ENCODE results near the gene NFKBIE. TPM values are rescaled to one million over a fixed set of nuclear protein-coding genes. Genes with fewer than 3 reads are reported as not detected.
A peak's percentile ranks its signal among the peaks of the same experiment; 100 is the strongest.

The NFKBIE gene
- total and polyA plus RNA-seq, 5 donors from 2014 or later: 3.6 to 53.8 (median 6.1) TPM

DNA sequence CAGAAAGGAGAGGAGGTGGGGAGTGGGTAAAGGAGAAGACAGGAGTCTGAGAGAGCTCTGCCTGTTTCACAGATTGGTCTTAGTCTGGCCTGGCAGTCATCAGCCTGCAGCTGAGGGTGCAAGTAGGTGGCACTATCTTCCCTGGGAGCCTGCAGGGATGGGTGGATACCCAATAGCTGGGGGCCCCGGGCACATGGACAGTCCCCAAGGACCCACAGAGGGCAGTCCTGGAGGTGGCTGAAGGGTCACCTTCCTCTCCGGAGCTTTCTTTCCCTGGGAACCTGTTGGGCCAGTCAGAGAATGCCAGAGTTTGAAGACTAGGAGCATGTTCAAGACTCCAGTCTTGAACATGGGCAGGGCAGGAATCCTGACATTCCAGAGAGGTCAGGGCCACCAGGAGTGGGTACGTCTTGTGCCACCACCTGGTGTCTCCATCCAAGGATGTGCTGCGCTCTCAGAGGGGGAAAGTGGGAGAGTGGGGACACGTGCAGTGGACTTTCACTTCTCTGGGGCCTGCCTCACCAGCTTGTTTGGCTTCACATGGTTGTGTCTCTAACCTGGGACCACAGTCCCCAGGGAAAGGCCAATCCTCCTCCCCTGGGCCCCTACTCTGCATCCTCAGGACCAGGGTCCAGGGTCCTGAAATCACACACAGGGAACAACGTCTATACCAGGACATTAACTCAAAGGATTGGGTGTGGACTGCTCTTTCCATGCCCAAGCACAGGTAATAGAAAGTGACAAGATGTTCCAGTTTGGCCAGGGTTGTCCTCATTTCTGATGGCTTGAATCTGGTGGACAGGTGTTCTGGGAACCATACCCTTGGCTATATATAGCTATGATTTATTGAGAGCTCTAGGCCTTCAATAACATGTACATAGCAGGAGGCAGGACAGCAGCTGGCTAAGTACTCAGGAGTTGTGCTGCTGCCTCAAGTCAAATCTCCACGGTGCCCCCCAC is 29.8 kb upstream of the NFKBIE start:
- no peak overlapping the region for H3K4me3 ChIP-seq (ENCODE audit: low read depth, low read length)
- peaks cover 16% of the 10 kb centered on the region for H3K4me1 ChIP-seq (ENCODE audit: control insufficient read depth, insufficient read depth, low read length, poor library complexity, severe bottlenecking)
- peaks cover 70% of the 10 kb centered on the region for H3K27me3 Mint-ChIP-seq
- DNase-seq: no peak
- H3K9me3 Mint-ChIP-seq: peaks cover 0 to 2% (median 0%) of the 10 kb centered on the region in 7 donors
- peaks cover 29% of the 10 kb centered on the region for H3K27me3 ChIP-seq (ENCODE audit: control insufficient read depth, insufficient read depth, low read length)
- no peaks in the 10 kb centered on the region for H3K9me3 ChIP-seq (ENCODE audit: control insufficient read depth in 2 of 2, low read length in 2 of 2)
- no peak for ATAC-seq (ENCODE audit: low read depth in 2 of 2)
- H3K36me3 ChIP-seq (ENCODE audit: control insufficient read depth, insufficient read depth, low read length): no peaks in the 10 kb centered on the region
- H3K4me3 Mint-ChIP-seq: no peak overlapping the region
- peaks cover 0 to 17% (median 0%) of the 10 kb centered on the region in 4 donors for H3K4me1 Mint-ChIP-seq
- peak overlapping the region in 1 of 3 donors; percentile 56 for H3K27ac Mint-ChIP-seq
- H3K27ac ChIP-seq (ENCODE audit: insufficient read depth, low read length, poor library complexity, severe bottlenecking): no peak overlapping the region
- peaks cover 1% of the 10 kb centered on the region for H3K36me3 Mint-ChIP-seq

DNA sequence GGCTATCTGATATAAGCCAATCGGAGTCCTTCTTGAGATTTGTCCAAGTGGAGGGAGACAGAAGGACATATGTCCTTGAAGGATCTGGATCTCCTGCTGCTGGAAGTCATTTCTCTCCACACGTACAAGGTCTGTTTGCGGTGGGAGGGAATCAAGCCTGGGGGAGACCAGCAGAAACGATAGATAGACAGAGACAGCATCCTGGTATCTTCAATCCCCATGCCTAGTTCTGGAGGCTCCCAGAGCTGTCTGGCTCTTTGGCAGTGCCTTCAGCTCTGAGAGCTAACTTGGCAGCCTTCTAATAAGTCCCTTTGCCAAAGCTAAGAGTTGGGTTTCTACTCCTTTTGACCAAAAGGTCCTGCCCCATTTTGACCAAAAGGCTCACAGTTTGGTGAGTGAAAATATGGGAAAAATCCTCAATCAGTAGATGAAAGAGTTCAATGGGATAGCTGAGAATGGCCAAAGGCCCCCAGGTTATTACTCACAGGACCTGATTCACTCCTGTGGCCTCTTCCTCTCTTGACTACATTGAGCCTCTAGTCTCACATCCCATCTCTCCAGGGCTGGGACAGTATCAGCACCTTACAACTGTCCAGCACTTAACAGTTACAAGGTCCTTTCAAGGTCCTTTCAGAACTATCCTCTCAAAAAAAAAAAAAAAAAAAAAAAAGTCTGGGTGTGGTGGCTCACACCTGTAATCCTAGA is 27.5 kb upstream of the NFKBIE start:
- no peak overlapping the region for H3K27ac Mint-ChIP-seq
- peaks cover 69% of the 10 kb centered on the region for H3K27me3 Mint-ChIP-seq
- ATAC-seq (ENCODE audit: low read depth in 2 of 2) (no peak), DNase-seq (no peak)
- peaks cover 0 to 11% (median 0%) of the 10 kb centered on the region in 4 donors for H3K4me1 Mint-ChIP-seq
- H3K4me3 Mint-ChIP-seq: no peak overlapping the region
- H3K36me3 ChIP-seq (ENCODE audit: control insufficient read depth, insufficient read depth, low read length): no peaks in the 10 kb centered on the region
- no peaks in the 10 kb centered on the region for H3K9me3 ChIP-seq (ENCODE audit: control insufficient read depth in 2 of 2, low read length in 2 of 2)
- no peaks in the 10 kb centered on the region for H3K36me3 Mint-ChIP-seq
- H3K4me1 ChIP-seq (ENCODE audit: control insufficient read depth, insufficient read depth, low read length, poor library complexity, severe bottlenecking): peaks cover 12% of the 10 kb centered on the region
- peaks cover 0 to 2% (median 0%) of the 10 kb centered on the region in 7 donors for H3K9me3 Mint-ChIP-seq
- peaks cover 34% of the 10 kb centered on the region for H3K27me3 ChIP-seq (ENCODE audit: control insufficient read depth, insufficient read depth, low read length)
- H3K4me3 ChIP-seq (ENCODE audit: low read depth, low read length): no peak overlapping the region
- no peak overlapping the region for H3K27ac ChIP-seq (ENCODE audit: insufficient read depth, low read length, poor library complexity, severe bottlenecking)

DNA sequence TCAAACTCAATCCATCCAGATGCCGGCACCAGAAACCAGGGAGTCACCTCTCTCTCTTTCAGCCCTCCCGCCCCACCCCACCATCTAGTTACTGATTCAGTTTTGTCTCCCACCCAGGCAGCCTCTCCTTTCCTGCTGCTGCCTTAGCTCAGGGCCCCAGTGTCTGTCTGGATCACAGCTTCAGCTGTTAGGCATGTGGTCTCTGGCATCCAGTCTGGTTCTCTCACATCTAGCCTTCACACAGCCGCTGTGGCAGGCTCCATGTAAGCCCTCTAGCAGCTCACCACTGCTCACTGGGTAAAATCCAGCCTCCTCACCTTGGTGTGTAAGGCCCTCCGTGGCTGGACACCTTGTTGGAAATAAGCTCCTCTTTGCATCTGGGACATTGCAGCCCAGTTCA is 26.5 kb upstream of the NFKBIE start:
- no peak overlapping the region for H3K27ac ChIP-seq (ENCODE audit: insufficient read depth, low read length, poor library complexity, severe bottlenecking)
- DNase-seq (no peak), ATAC-seq (ENCODE audit: low read depth in 2 of 2) (no peak)
- peaks cover 0 to 4% (median 0%) of the 10 kb centered on the region in 7 donors for H3K9me3 Mint-ChIP-seq
- no peak overlapping the region for H3K27ac Mint-ChIP-seq
- H3K36me3 ChIP-seq (ENCODE audit: control insufficient read depth, insufficient read depth, low read length): no peaks in the 10 kb centered on the region
- H3K27me3 Mint-ChIP-seq: peaks cover 76% of the 10 kb centered on the region
- H3K4me1 ChIP-seq (ENCODE audit: control insufficient read depth, insufficient read depth, low read length, poor library complexity, severe bottlenecking): peaks cover 3% of the 10 kb centered on the region
- peaks cover 34% of the 10 kb centered on the region for H3K27me3 ChIP-seq (ENCODE audit: control insufficient read depth, insufficient read depth, low read length)
- H3K4me3 Mint-ChIP-seq: no peak overlapping the region
- peaks cover 0 to 5% (median 0%) of the 10 kb centered on the region in 4 donors for H3K4me1 Mint-ChIP-seq
- no peaks in the 10 kb centered on the region for H3K9me3 ChIP-seq (ENCODE audit: control insufficient read depth in 2 of 2, low read length in 2 of 2)
- H3K4me3 ChIP-seq (ENCODE audit: low read depth, low read length): no peak overlapping the region
- H3K36me3 Mint-ChIP-seq: peaks cover 2% of the 10 kb centered on the region

DNA sequence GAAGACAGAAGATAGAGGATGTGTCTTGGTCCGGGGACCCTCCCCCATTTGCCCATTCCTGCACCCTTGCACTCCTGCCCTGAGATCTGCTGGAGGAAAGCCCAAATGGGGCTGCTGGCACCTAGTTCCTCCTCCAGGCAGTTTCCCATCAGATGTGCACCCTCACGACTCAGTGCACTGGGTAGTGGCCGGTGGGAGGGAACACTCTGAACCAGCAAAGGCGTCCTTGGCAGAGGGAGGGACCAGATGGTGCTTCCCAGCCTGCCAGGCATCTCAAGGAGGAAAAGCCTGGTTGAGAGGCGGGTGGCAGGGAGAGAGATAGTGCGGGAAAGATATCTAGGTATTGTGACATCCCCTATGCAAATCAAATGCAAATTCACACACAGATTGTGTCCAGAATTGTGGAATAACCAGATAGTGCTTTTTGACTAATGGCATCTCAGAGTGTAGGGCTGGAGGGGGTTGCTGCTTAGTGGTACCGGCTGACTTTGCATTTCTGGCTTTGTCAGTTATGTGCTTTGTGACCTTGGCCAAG is 24.4 kb upstream of the NFKBIE start:
- Histone ChIP-seq H3K9me3 (ENCODE audit: control insufficient read depth in 2 of 2, low read length in 2 of 2) (no peaks in the 10 kb centered on the region), H3K4me1 (ENCODE audit: control insufficient read depth, insufficient read depth, low read length, poor library complexity, severe bottlenecking) (no peaks in the 10 kb centered on the region), H3K27me3 (ENCODE audit: control insufficient read depth, insufficient read depth, low read length) (peaks cover 16% of the 10 kb centered on the region), H3K36me3 (ENCODE audit: control insufficient read depth, insufficient read depth, low read length) (no peaks in the 10 kb centered on the region), H3K4me3 (ENCODE audit: low read depth, low read length) (no peak overlapping the region), H3K27ac (ENCODE audit: insufficient read depth, low read length, poor library complexity, severe bottlenecking) (no peak overlapping the region)
- DNase-seq: no peak
- Mint-ChIP-seq H3K27ac (peak overlapping the region in 2 of 3 donors; percentile 27 to 37), H3K4me3 (no peak overlapping the region), H3K36me3 (peaks cover 6% of the 10 kb centered on the region), H3K27me3 (peaks cover 69% of the 10 kb centered on the region), H3K4me1 (no peaks in the 10 kb centered on the region), H3K9me3 (peaks cover 0 to 3% (median 0%) of the 10 kb centered on the region in 7 donors)
- ATAC-seq (ENCODE audit: low read depth in 2 of 2): no peak

DNA sequence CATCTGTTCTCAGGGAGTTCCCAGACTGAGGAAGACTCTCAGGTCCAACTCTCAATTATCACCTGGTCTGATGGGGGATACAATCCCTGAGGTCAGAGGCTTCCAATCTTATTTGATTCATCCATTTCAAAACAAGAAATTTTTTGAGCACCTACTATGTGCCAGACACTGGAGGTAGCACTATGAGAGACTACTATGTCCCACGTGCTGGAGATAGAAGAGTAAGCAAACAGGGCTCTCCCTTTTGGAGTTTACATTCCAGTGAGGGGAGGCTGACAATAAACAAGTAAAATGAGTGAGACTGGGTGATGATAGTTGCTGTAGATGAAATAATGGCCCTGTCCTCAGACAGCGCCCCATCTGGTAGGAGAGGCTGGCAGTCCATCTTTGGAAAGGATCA is 21.4 kb upstream of the NFKBIE start:
- Histone ChIP-seq H3K4me1 (ENCODE audit: control insufficient read depth, insufficient read depth, low read length, poor library complexity, severe bottlenecking) (no peaks in the 10 kb centered on the region), H3K9me3 (ENCODE audit: control insufficient read depth in 2 of 2, low read length in 2 of 2) (no peaks in the 10 kb centered on the region), H3K27ac (ENCODE audit: insufficient read depth, low read length, poor library complexity, severe bottlenecking) (no peak overlapping the region), H3K36me3 (ENCODE audit: control insufficient read depth, insufficient read depth, low read length) (no peaks in the 10 kb centered on the region), H3K4me3 (ENCODE audit: low read depth, low read length) (no peak overlapping the region), H3K27me3 (ENCODE audit: control insufficient read depth, insufficient read depth, low read length) (peaks cover 13% of the 10 kb centered on the region)
- peaks cover 64% of the 10 kb centered on the region for H3K27me3 Mint-ChIP-seq
- H3K4me1 Mint-ChIP-seq: no peaks in the 10 kb centered on the region
- H3K9me3 Mint-ChIP-seq: peaks cover 0 to 3% (median 0%) of the 10 kb centered on the region in 7 donors
- no peak overlapping the region for H3K27ac Mint-ChIP-seq
- DNase-seq: no peak
- no peak overlapping the region for H3K4me3 Mint-ChIP-seq
- ATAC-seq (ENCODE audit: low read depth in 2 of 2): no peak
- peaks cover 6% of the 10 kb centered on the region for H3K36me3 Mint-ChIP-seq

DNA sequence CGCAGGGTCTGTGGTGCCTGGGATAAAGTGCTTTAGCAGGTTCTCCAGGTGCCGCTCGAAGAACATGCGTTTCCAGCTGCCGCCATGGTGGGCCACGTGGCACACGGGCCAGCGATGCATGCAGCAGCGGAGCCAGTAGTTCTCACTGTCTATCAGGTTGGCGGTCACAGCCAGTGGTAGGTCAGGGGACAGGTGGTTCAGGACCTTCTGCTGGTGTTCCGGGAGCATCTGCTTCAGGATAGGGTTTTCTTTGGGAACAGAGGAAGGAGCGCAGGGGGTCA is 20.9 kb upstream of the NFKBIE start:
- ATAC-seq (ENCODE audit: low read depth in 2 of 2) (no peak), DNase-seq (no peak)
- Mint-ChIP-seq H3K36me3 (peaks cover 6% of the 10 kb centered on the region), H3K4me3 (no peak overlapping the region), H3K4me1 (no peaks in the 10 kb centered on the region), H3K27ac (no peak overlapping the region), H3K27me3 (peaks cover 63% of the 10 kb centered on the region), H3K9me3 (peaks cover 0 to 3% (median 0%) of the 10 kb centered on the region in 7 donors)
- H3K27ac ChIP-seq (ENCODE audit: insufficient read depth, low read length, poor library complexity, severe bottlenecking): no peak overlapping the region
- no peaks in the 10 kb centered on the region for H3K36me3 ChIP-seq (ENCODE audit: control insufficient read depth, insufficient read depth, low read length)
- H3K4me3 ChIP-seq (ENCODE audit: low read depth, low read length): no peak overlapping the region
- H3K4me1 ChIP-seq (ENCODE audit: control insufficient read depth, insufficient read depth, low read length, poor library complexity, severe bottlenecking): no peaks in the 10 kb centered on the region
- no peaks in the 10 kb centered on the region for H3K9me3 ChIP-seq (ENCODE audit: control insufficient read depth in 2 of 2, low read length in 2 of 2)
- H3K27me3 ChIP-seq (ENCODE audit: control insufficient read depth, insufficient read depth, low read length): peaks cover 9% of the 10 kb centered on the region

DNA sequence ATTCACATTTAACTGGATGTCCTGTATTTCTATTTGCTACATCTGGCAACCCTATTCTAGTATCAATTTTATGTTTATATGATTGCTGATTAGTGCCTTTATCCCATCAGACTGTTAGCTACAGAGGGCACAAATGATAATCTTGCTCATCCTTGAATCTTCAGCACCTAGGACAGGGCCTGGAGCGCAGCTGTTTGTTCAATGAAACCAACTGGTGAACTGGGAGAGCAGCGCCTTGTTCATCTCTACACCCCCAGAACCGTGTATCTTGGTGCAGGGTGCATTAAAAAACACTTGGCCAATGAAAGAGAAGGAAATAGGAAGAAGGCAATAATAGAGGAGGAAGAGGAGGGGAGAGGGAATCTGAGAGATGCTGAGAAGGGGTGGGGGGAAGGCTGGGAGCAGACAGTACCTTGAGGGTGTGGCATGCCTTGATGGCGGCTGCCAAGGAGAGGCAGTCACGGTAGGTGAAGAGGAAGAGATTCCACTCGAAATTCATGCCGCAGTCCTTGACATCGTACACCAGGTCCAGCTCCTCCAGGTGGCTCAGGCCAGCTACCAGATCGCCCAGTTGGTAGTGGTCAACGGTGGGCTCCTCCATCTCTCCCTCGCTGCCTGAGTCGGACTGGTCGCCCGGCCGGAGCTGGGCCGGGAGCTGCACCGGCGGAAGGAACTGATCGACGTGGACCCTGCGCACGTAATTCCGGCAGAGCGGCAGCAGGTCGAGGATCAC is 20.4 kb upstream of the NFKBIE start:
- Mint-ChIP-seq H3K36me3 (peaks cover 6% of the 10 kb centered on the region), H3K27ac (no peak overlapping the region), H3K4me3 (no peak overlapping the region), H3K4me1 (no peaks in the 10 kb centered on the region), H3K9me3 (peaks cover 0 to 3% (median 0%) of the 10 kb centered on the region in 7 donors), H3K27me3 (peaks cover 58% of the 10 kb centered on the region)
- Histone ChIP-seq H3K9me3 (ENCODE audit: control insufficient read depth in 2 of 2, low read length in 2 of 2) (no peaks in the 10 kb centered on the region), H3K36me3 (ENCODE audit: control insufficient read depth, insufficient read depth, low read length) (no peaks in the 10 kb centered on the region), H3K4me1 (ENCODE audit: control insufficient read depth, insufficient read depth, low read length, poor library complexity, severe bottlenecking) (no peaks in the 10 kb centered on the region), H3K27ac (ENCODE audit: insufficient read depth, low read length, poor library complexity, severe bottlenecking) (no peak overlapping the region), H3K27me3 (ENCODE audit: control insufficient read depth, insufficient read depth, low read length) (peaks cover 5% of the 10 kb centered on the region), H3K4me3 (ENCODE audit: low read depth, low read length) (no peak overlapping the region)
- ATAC-seq (ENCODE audit: low read depth in 2 of 2) (no peak), DNase-seq (no peak)
